H9 (cell line): Measurements from ENCODE around the gene RUNX2. TPM values are rescaled to one million over a fixed set of nuclear protein-coding genes. Genes with fewer than 3 reads are reported as not detected.

Experiments used
- DNase-seq: peaks from one replicate; pipeline ENCODE4 v3.0.0-alpha.2; 2017
- H2AFZ ChIP-seq: one replicate; pipeline ENCODE4 v1.6.1; 2013; ENCODE audit warnings: mild to moderate bottlenecking, low read length, control low read depth, moderate library complexity
- H2AK5ac ChIP-seq: 2 replicates; pipeline ENCODE4 v1.6.1; 2013; ENCODE audit warnings: low read length, control low read depth, mixed read lengths; ENCODE audit not compliant: insufficient read length
- H2BK120ac ChIP-seq: one replicate; pipeline ENCODE4 v1.6.1; 2013; ENCODE audit warnings: low read depth, mild to moderate bottlenecking, low read length, control low read depth, inconsistent platforms; ENCODE audit not compliant: poor library complexity, severe bottlenecking
- H2BK12ac ChIP-seq: 2 replicates; pipeline ENCODE4 v1.6.1; 2013; ENCODE audit warnings: low read length, control low read depth, mixed read lengths, low read depth; ENCODE audit not compliant: insufficient read length
- H2BK15ac ChIP-seq: 2 replicates; pipeline ENCODE4 v1.6.1; 2013; ENCODE audit warnings: low read depth, low read length, control low read depth
- H2BK20ac ChIP-seq: one replicate; pipeline ENCODE4 v1.6.1; 2013; ENCODE audit warnings: low read depth, mild to moderate bottlenecking, low read length, control low read depth, inconsistent platforms; ENCODE audit not compliant: poor library complexity, severe bottlenecking
- H2BK5ac ChIP-seq: 2 replicates; pipeline ENCODE4 v1.6.1; 2013; ENCODE audit warnings: low read length, control low read depth, mixed read lengths; ENCODE audit not compliant: insufficient read length
- H3K14ac ChIP-seq: 2 replicates; pipeline ENCODE4 v1.6.1; 2013; ENCODE audit warnings: low read length, control low read depth; ENCODE audit not compliant: insufficient read depth
- H3K18ac ChIP-seq: 2 replicates; pipeline ENCODE4 v1.6.1; 2013; ENCODE audit warnings: low read depth, mild to moderate bottlenecking, mixed read lengths, low read length, control low read depth; ENCODE audit not compliant: insufficient read length
- H3K23ac ChIP-seq: 2 replicates; pipeline ENCODE4 v1.6.1; 2013; ENCODE audit warnings: low read length, control low read depth, mixed read lengths, low read depth; ENCODE audit not compliant: insufficient read length
- H3K23me2 ChIP-seq: 2 replicates; pipeline ENCODE4 v1.6.1; 2013; ENCODE audit warnings: low read depth, mild to moderate bottlenecking, mixed read lengths, low read length, control low read depth; ENCODE audit not compliant: insufficient read length, poor library complexity, severe bottlenecking
- H3K27ac ChIP-seq: 2 replicates; pipeline ENCODE4 v1.5.1; 2013; ENCODE audit warnings: low read length, control low read depth, mixed read lengths, low read depth; ENCODE audit not compliant: insufficient read length
- H3K27me3 ChIP-seq: 2 replicates; pipeline ENCODE4 v1.6.1; 2013; ENCODE audit warnings: low read length, control low read depth, inconsistent platforms; ENCODE audit not compliant: insufficient read depth
- H3K4ac ChIP-seq: 2 replicates; pipeline ENCODE4 v1.6.1; 2013; ENCODE audit warnings: low read depth, mild to moderate bottlenecking, control low read depth, inconsistent platforms, low read length, moderate library complexity
- H3K4me1 ChIP-seq: 2 replicates; pipeline ENCODE4 v1.6.1; 2013; ENCODE audit warnings: low read length, control low read depth, inconsistent platforms; ENCODE audit not compliant: insufficient read depth
- H3K4me2 ChIP-seq: 2 replicates; pipeline ENCODE4 v1.6.1; 2013; ENCODE audit warnings: low read length, control low read depth, mixed read lengths; ENCODE audit not compliant: insufficient read length, insufficient read depth
- H3K56ac ChIP-seq: 2 replicates; pipeline ENCODE4 v1.6.1; 2013; ENCODE audit warnings: low read depth, mild to moderate bottlenecking, mixed read lengths, low read length, control low read depth; ENCODE audit not compliant: insufficient read length
- H3K79me1 ChIP-seq: 2 replicates; pipeline ENCODE4 v1.6.1; 2013; ENCODE audit warnings: low read depth, mild to moderate bottlenecking, moderate library complexity, low read length, control low read depth, inconsistent platforms; ENCODE audit not compliant: insufficient read depth, poor library complexity, severe bottlenecking
- H3K79me2 ChIP-seq: 2 replicates; pipeline ENCODE4 v1.6.1; 2013; ENCODE audit warnings: low read length, control low read depth, inconsistent platforms; ENCODE audit not compliant: insufficient read depth
- H3K9ac ChIP-seq: 2 replicates; pipeline ENCODE4 v1.6.1; 2013; ENCODE audit warnings: low read length, control low read depth, mixed read lengths; ENCODE audit not compliant: insufficient read length; ENCODE audit errors: extremely low read depth
- H3K9me3 ChIP-seq: one replicate; pipeline ENCODE4 v1.6.1; 2013; ENCODE audit warnings: low read depth, low read length, inconsistent platforms; ENCODE audit not compliant: control insufficient read depth
- H3T11ph ChIP-seq: one replicate; pipeline ENCODE4 v1.6.1; 2013; ENCODE audit warnings: mild to moderate bottlenecking, low read length, control low read depth, inconsistent platforms
- H4K20me1 ChIP-seq: one replicate; pipeline ENCODE4 v1.6.1; 2013; ENCODE audit not compliant: control insufficient read depth, insufficient read length, insufficient read depth
- H4K5ac ChIP-seq: 2 replicates; pipeline ENCODE4 v1.6.1; 2013; ENCODE audit warnings: low read depth, mild to moderate bottlenecking, mixed read lengths, low read length, control low read depth; ENCODE audit not compliant: insufficient read length
- H4K8ac ChIP-seq: replicated peaks from 2 replicates; pipeline ENCODE4 v1.6.1; 2013; ENCODE audit warnings: low read length, control low read depth, mixed read lengths, low read depth; ENCODE audit not compliant: insufficient read length
- H4K91ac ChIP-seq: 2 replicates; pipeline ENCODE4 v1.6.1; 2013; ENCODE audit warnings: low read depth, mild to moderate bottlenecking, moderate library complexity, mixed read lengths, low read length, control low read depth; ENCODE audit not compliant: insufficient read length
- H3K27ac Mint-ChIP-seq, 3 experiments: 2 replicates in 2 of 3; 3 replicates in 1 of 3; pipeline ENCODE4 v1.8.0; 2020 to 2021; ENCODE audit warnings: mixed read lengths in 3 of 3, mild to moderate bottlenecking in 1 of 3, moderate library complexity in 1 of 3
- H3K27me3 Mint-ChIP-seq: 2 replicates; pipeline ENCODE4 v1.8.0; 2021; ENCODE audit warnings: low read depth, mild to moderate bottlenecking, moderate library complexity, mixed read lengths
- H3K36me3 Mint-ChIP-seq, 3 experiments: 2 replicates in 2 of 3; 3 replicates in 1 of 3; pipeline ENCODE4 v1.8.0; 2020 to 2021; ENCODE audit warnings: low read depth in 3 of 3, mixed read lengths in 3 of 3; ENCODE audit not compliant: insufficient read depth in 1 of 3
- H3K4me1 Mint-ChIP-seq, 2 experiments: 2 replicates each; pipeline ENCODE4 v1.8.0; 2020; ENCODE audit warnings: mixed read lengths in 2 of 2
- H3K4me3 Mint-ChIP-seq, 2 experiments: 2 replicates in 1 of 2; 3 replicates in 1 of 2; pipeline ENCODE4 v1.8.0; 2020 to 2021; ENCODE audit warnings: mild to moderate bottlenecking in 2 of 2, mixed read lengths in 2 of 2, moderate library complexity in 1 of 2
- H3K9me3 Mint-ChIP-seq, 2 experiments: 2 replicates in 1 of 2; 3 replicates in 1 of 2; pipeline ENCODE4 v1.8.0; 2020; ENCODE audit warnings: mild to moderate bottlenecking in 2 of 2, mixed read lengths in 2 of 2, moderate library complexity in 1 of 2
- WGBS: extraction: QIAGEN DNeasy Blood & Tissue Kit; methylation state at CpG from one replicate; pipeline ENCODE4 v1.1.7; 2013; ENCODE audit warnings: missing lambda C conversion rate, low lambda C conversion rate, mixed read lengths; ENCODE audit not compliant: insufficient read length; ENCODE audit errors: extremely low coverage; 5-methylcytosine and 5-hydroxymethylcytosine counted together
- total RNA-seq: library from RNA; stranded (reverse); gene quantifications from 2 replicates; pipeline ENCODE4 v1.2.1, GENCODE V29; 2021
- TF ChIP-seq, protein P1 (sequence below): fragments of 200-600 bp; sonication (generic); conservative IDR thresholded peaks from 3 replicates; pipeline ENCODE4 v1.8.0; 2021; ENCODE audit warnings: antibody characterized with exemption, mild to moderate bottlenecking

The RUNX2 gene
- total RNA-seq, 1 experiment from 2014 or later = 0.15 TPM

GRCh38 chr6:45666846-45667245 is 338.7 kb downstream of the RUNX2 start:
- Histone ChIP-seq H2BK12ac (no peak overlapping the region), H3K14ac (no peak overlapping the region), H4K20me1 (no peaks in the 10 kb centered on the region), H4K91ac (no peak overlapping the region), H3K23ac (no peak overlapping the region), H3K4ac (no peak overlapping the region), H2BK15ac (no peak overlapping the region), H3K4me2 (no peak overlapping the region), H3K18ac (no peak overlapping the region), H3K56ac (no peak overlapping the region), H3K79me2 (no peaks in the 10 kb centered on the region), H4K8ac (no peak overlapping the region), H3K9ac (no peak overlapping the region), H3K27me3 (peaks cover 20% of the 10 kb centered on the region; the same call in 1 of the 2 replicates), H2AK5ac (no peak overlapping the region), H2BK120ac (no peak overlapping the region), H2BK20ac (no peak overlapping the region), H4K5ac (no peak overlapping the region), H3K79me1 (no peaks in the 10 kb centered on the region), H3K4me1 (no peaks in the 10 kb centered on the region; the same call in 1 of the 2 replicates), H3T11ph (no peak overlapping the region), H3K9me3 (no peaks in the 10 kb centered on the region), H2BK5ac (no peak overlapping the region), H3K23me2 (peaks cover 6% of the 10 kb centered on the region), H2AFZ (no peak overlapping the region), H3K27ac (no peak overlapping the region)
- Mint-ChIP-seq H3K4me1 (peaks cover 26 to 30% of the 10 kb centered on the region in 2 experiments), H3K27ac (no peak overlapping the region; a peak in 1 of 7 replicates), H3K27me3 (peaks cover 45% of the 10 kb centered on the region), H3K4me3 (no peak overlapping the region), H3K36me3 (0 out of 7 replicates have a peak, but pooled peaks cover 0 to 2% (median 0%) of the 10 kb centered on the region in 3 experiments), H3K9me3 (peaks cover 2% of the 10 kb centered on the region in 2 experiments; a peak in 3 of 5 replicates)
- TF ChIP-seq, protein P1, sequence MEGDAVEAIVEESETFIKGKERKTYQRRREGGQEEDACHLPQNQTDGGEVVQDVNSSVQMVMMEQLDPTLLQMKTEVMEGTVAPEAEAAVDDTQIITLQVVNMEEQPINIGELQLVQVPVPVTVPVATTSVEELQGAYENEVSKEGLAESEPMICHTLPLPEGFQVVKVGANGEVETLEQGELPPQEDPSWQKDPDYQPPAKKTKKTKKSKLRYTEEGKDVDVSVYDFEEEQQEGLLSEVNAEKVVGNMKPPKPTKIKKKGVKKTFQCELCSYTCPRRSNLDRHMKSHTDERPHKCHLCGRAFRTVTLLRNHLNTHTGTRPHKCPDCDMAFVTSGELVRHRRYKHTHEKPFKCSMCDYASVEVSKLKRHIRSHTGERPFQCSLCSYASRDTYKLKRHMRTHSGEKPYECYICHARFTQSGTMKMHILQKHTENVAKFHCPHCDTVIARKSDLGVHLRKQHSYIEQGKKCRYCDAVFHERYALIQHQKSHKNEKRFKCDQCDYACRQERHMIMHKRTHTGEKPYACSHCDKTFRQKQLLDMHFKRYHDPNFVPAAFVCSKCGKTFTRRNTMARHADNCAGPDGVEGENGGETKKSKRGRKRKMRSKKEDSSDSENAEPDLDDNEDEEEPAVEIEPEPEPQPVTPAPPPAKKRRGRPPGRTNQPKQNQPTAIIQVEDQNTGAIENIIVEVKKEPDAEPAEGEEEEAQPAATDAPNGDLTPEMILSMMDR = no peak
- no peak for DNase-seq
- WGBS = no CpG with 5 or more reads among the region's 3 CpGs
